ENCODE data around the gene LDHAL6B. TPM values are rescaled to one million over a fixed set of nuclear protein-coding genes. Genes with fewer than 3 reads are reported as not detected.

LDHAL6B gene
- not detected in 2 replicates for total RNA-seq

GRCh38 chr15:59206623-59207183 is at the start of gene LDHAL6B:
Gene LDHAL6B, plus strand, starts transcription at chr15:59206843. Its CDS starts 98 bp downstream, at chr15:59206941.

Other genes starting within 250 kb of the LDHAL6B start
- gene RNF111, start 219.2 kb upstream of the LDHAL6B start, total RNA-seq = 9.1 and 11.1 TPM in 2 replicates
- gene CCNB2, start 101.7 kb upstream of the LDHAL6B start, total RNA-seq = 82.1 and 86.0 TPM in 2 replicates
- 212 and 222 TPM in 2 replicates for gene MYO1E, start 166.0 kb downstream of the LDHAL6B start, total RNA-seq
- 0.20 and 0.44 TPM in 2 replicates for gene FAM81A, start 231.3 kb downstream of the LDHAL6B start, total RNA-seq